Measurements from ENCODE around the gene GIT1. TPM values are rescaled to one million over a fixed set of nuclear protein-coding genes. Genes with fewer than 3 reads are reported as not detected.

GIT1 gene
- total and polyA plus RNA-seq, 2 of the 13 experiments (the other 11 are each of a cell fraction or from before 2014, with no cell fraction given), result 14.2 to 30.8 TPM

GRCh38 chr17:29608986-29609385 is 19.5 kb upstream of the GIT1 start (continued):
- TF ChIP-seq HNF1A (IDR thresholded peaks at IDR 0.05; ENCODE audit: low read depth) (no peak), HNF1A (CRISPR knock-in tag; IDR thresholded peaks at IDR 0.05; ENCODE audit: borderline replicate concordance) (no peak), ZNF142 (CRISPR knock-in tag; IDR thresholded peaks at IDR 0.05) (no peak), ZNF331 (CRISPR knock-in tag; IDR thresholded peaks at IDR 0.05) (no peak)
